HepG2 (cell line): ENCODE data around the gene MYOM1. TPM values are rescaled to one million over a fixed set of nuclear protein-coding genes. Genes with fewer than 3 reads are reported as not detected.

Experiments used
- AKNA ChIP-seq: sonication (generic); formaldehyde crosslinking; IDR thresholded peaks from 2 replicates; pipeline ENCODE4 v1.4.0; 2020; ENCODE audit warnings: missing genetic modification reagents, borderline replicate concordance
- ARHGAP35 ChIP-seq: sonication (generic); formaldehyde crosslinking; IDR thresholded peaks from 2 replicates; pipeline ENCODE4 v1.9.0; 2022; ENCODE audit warnings: mild to moderate bottlenecking, inconsistent platforms, moderate library complexity, missing genetic modification reagents, borderline replicate concordance
- CHCHD3 ChIP-seq: sonication (generic); formaldehyde crosslinking; IDR thresholded peaks from 2 replicates; pipeline ENCODE4 v1.8.0; 2022; ENCODE audit warnings: mild to moderate bottlenecking, missing genetic modification reagents, moderate library complexity
- DMAP1 ChIP-seq: IDR thresholded peaks from 2 replicates; pipeline ENCODE4 v1.6.1; 2016
- FOXA3 ChIP-seq: IDR thresholded peaks from 2 replicates; pipeline ENCODE4 v1.6.1; 2016; ENCODE audit warnings: missing genetic modification reagents, missing compliant biosample characterization
- GPBP1L1 ChIP-seq: sonication (generic); formaldehyde crosslinking; IDR thresholded peaks from 2 replicates; pipeline ENCODE4 v1.5.0; 2020; ENCODE audit warnings: mild to moderate bottlenecking, missing genetic modification reagents
- HMG20A ChIP-seq: IDR thresholded peaks from 2 replicates; pipeline ENCODE4 v1.6.1; 2016; ENCODE audit warnings: borderline replicate concordance
- HNRNPLL ChIP-seq: fragments of 200-400 bp; formaldehyde crosslinking; IDR thresholded peaks from 2 replicates; pipeline ENCODE4 v1.6.1; 2017; ENCODE audit warnings: mild to moderate bottlenecking, low read depth, low read length; ENCODE audit not compliant: poor library complexity, severe bottlenecking
- MXD1 ChIP-seq: sonication (generic); formaldehyde crosslinking; IDR thresholded peaks from 2 replicates; pipeline ENCODE4 v1.4.0; 2020; ENCODE audit warnings: mild to moderate bottlenecking, missing genetic modification reagents
- MYNN ChIP-seq: sonication (generic); formaldehyde crosslinking; IDR thresholded peaks from 2 replicates; pipeline ENCODE4 v1.4.0; 2020; ENCODE audit warnings: mild to moderate bottlenecking, low read depth, missing genetic modification reagents
- SMYD3 ChIP-seq: sonication (generic); formaldehyde crosslinking; IDR thresholded peaks from 2 replicates; pipeline ENCODE4 v1.8.1; 2023; ENCODE audit warnings: mild to moderate bottlenecking, missing genetic modification reagents
- TBX2 ChIP-seq: sonication (generic); formaldehyde crosslinking; IDR thresholded peaks from 2 replicates; pipeline ENCODE4 v1.5.0; 2020; ENCODE audit warnings: missing genetic modification reagents, mild to moderate bottlenecking, borderline replicate concordance
- THAP11 ChIP-seq: IDR thresholded peaks from 2 replicates; pipeline ENCODE4 v1.6.1; 2016; ENCODE audit warnings: missing biosample characterization, missing genetic modification reagents
- ZBTB2 ChIP-seq: sonication (generic); formaldehyde crosslinking; IDR thresholded peaks from 2 replicates; pipeline ENCODE4 v1.8.0; 2022; ENCODE audit warnings: low read depth, missing genetic modification reagents
- ZBTB46 ChIP-seq: sonication (generic); formaldehyde crosslinking; IDR thresholded peaks from 2 replicates; pipeline ENCODE4 v1.4.0; 2020; ENCODE audit warnings: mild to moderate bottlenecking, missing genetic modification reagents, borderline replicate concordance
- ZNF138 ChIP-seq: sonication (generic); formaldehyde crosslinking; IDR thresholded peaks from 2 replicates; pipeline ENCODE4 v1.5.0; 2020; ENCODE audit warnings: mild to moderate bottlenecking, low read depth, missing genetic modification reagents
- ZNF430 ChIP-seq: sonication (generic); formaldehyde crosslinking; IDR thresholded peaks from 2 replicates; pipeline ENCODE4 v1.9.0; 2021; ENCODE audit warnings: mild to moderate bottlenecking, missing genetic modification reagents
- ZNF614 ChIP-seq: IDR thresholded peaks from 2 replicates; pipeline ENCODE4 v1.6.1; 2018; ENCODE audit warnings: missing biosample characterization, missing genetic modification reagents, inconsistent platforms, borderline replicate concordance
- polyA plus RNA-seq, 8 experiments: library from polyadenylated mRNA; depleted of rRNA in 3 of 8; stranded (reverse) in 7 of 8; unstranded in 1 of 8; fragments of >200 nt; fragmentation: Illumina TruSeq in 4 of 8; extraction: Trizol in 4 of 8; gene quantifications; 2 replicates each; pipeline versions ENCODE4 v1.2.1 to v1.2.3, GENCODE V29; 2011 to 2016; ENCODE audit warnings: low read depth in 4 of 8, missing spikeins in 1 of 8, mixed read lengths in 1 of 8; ENCODE audit not compliant: insufficient read depth in 1 of 8
- total RNA-seq, 5 experiments: library from RNA; depleted of rRNA; stranded (reverse); fragments of >200 nt; fragmentation: Illumina TruSeq; extraction: Trizol; gene quantifications; 2 replicates each; pipeline ENCODE4 v1.2.3, GENCODE V29; 2016; ENCODE audit warnings: low read depth in 1 of 5

The MYOM1 gene
- total and polyA plus RNA-seq, 2 of the 13 experiments (the other 11 are each of a cell fraction or from before 2014, with no cell fraction given) = 0.46 to 0.98 TPM

GRCh38 chr18:3247240-3248061 lies 27.7 kb upstream of the MYOM1 start, which contains the start of gene MYL12A (continued):
- no peak for TF ChIP-seq ARHGAP35 (CRISPR knock-in tag)
- TF ChIP-seq AKNA (CRISPR knock-in tag) = no peak
- TF ChIP-seq MXD1 = peak; percentile 26; the same call in 1 of the 2 replicates
- TF ChIP-seq THAP11 (CRISPR knock-in tag) = peak; percentile 87
- no peak for TF ChIP-seq MYNN (CRISPR knock-in tag)
- peak; percentile 65; the same call in 1 of the 2 replicates for TF ChIP-seq SMYD3 (CRISPR knock-in tag)
- TF ChIP-seq ZBTB2 (CRISPR knock-in tag) = no peak
- 0 out of 2 replicates have a peak, but pooled peaks have one; percentile 14 for TF ChIP-seq ZNF614 (CRISPR knock-in tag)
- peak; percentile 29; the same call in 1 of the 2 replicates for TF ChIP-seq FOXA3
- peak; percentile 90 for TF ChIP-seq DMAP1 (CRISPR knock-in tag)
- peak; percentile 11; the same call in 1 of the 2 replicates for TF ChIP-seq ZNF430 (CRISPR knock-in tag)
- peak; percentile 26; the same call in 1 of the 2 replicates for TF ChIP-seq ZNF138 (CRISPR knock-in tag)
- peak; percentile 71 for TF ChIP-seq TBX2 (CRISPR knock-in tag)
- no peak for TF ChIP-seq HMG20A (CRISPR knock-in tag)
- no peak for TF ChIP-seq ZBTB46 (CRISPR knock-in tag)
- no peak for TF ChIP-seq CHCHD3 (CRISPR knock-in tag)
- TF ChIP-seq HNRNPLL = no peak
- TF ChIP-seq GPBP1L1 (CRISPR knock-in tag) = no peak
